ENCODE results near the gene PLCG1.

GRCh38 chr20:41181567-41181966 lies 44.2 kb downstream of the PLCG1 start:
- TF ChIP-seq CTCF (IDR thresholded peaks at IDR 0.05): no peak
- TF ChIP-seq ZFX (IDR thresholded peaks at IDR 0.05; ENCODE audit: borderline replicate concordance): no peak

All from 22Rv1 (cell line).